Activated CD4-positive, alpha-beta T cell treated with anti-CD3 and anti-CD28 coated beads for 36 hours (primary cell): ENCODE measurements around the gene PIR. TPM values are rescaled to one million over a fixed set of nuclear protein-coding genes. Genes with fewer than 3 reads are reported as not detected.

Experiments used
- ATAC-seq: fragments of 200-7000 bp; cut with Tn5 transposase; one replicate; pipeline ENCODE4 v1.10.0; 2021; ENCODE audit warnings: mild to moderate bottlenecking, moderate library complexity
- CTCF ChIA-PET: fragments of 350-600 bp; sonication (Branson Sonifier 250); formaldehyde crosslinking; loops from one replicate; lab custom pipeline; 2021; ENCODE audit warnings: antibody characterized with exemption; lab: Charles Lee
- POLR2A ChIA-PET: fragments of 350-600 bp; sonication (Branson Sonifier 250); formaldehyde crosslinking; loops from one replicate; lab custom pipeline; 2021; ENCODE audit warnings: antibody characterized with exemption, inconsistent platforms; lab: Charles Lee
- DNase-seq: peaks from one replicate; pipeline ENCODE4 v3.0.0-alpha.2; 2020
- H3K27ac Mint-ChIP-seq: one replicate; pipeline ENCODE4 v1.8.0; 2021; ENCODE audit warnings: mixed read lengths
- H3K27me3 Mint-ChIP-seq: one replicate; pipeline ENCODE4 v1.8.0; 2021; ENCODE audit warnings: mixed read lengths
- H3K36me3 Mint-ChIP-seq: one replicate; pipeline ENCODE4 v1.8.0; 2021; ENCODE audit warnings: low read depth, mixed read lengths
- H3K4me1 Mint-ChIP-seq: one replicate; pipeline ENCODE4 v1.8.0; 2021; ENCODE audit warnings: mixed read lengths
- H3K4me3 Mint-ChIP-seq: one replicate; pipeline ENCODE4 v1.8.0; 2021; ENCODE audit warnings: mild to moderate bottlenecking, moderate library complexity, mixed read lengths
- H3K9me3 Mint-ChIP-seq: one replicate; pipeline ENCODE4 v1.8.0; 2021; ENCODE audit warnings: low read depth, mixed read lengths
- intact Hi-C, 2 experiments: fragments of 100-400 bp; cut with DNase I in 1 of 2; cut with micrococcal nuclease in 1 of 2; formaldehyde crosslinking; loops; one replicate each; pipeline versions ENCODE4 v1.14.2 to v1.15.1; 2022 to 2024; cut with DNase I, micrococcal nuclease
- total RNA-seq, 2 experiments: library from RNA; stranded (reverse); gene quantifications; one replicate each; pipeline ENCODE4 v1.2.3, GENCODE V29; 2021

Gene PIR
- total RNA-seq, 2 experiments from 2014 or later: 1.4 to 2.3 TPM

GRCh38 chrX:15448010-15448639 lies 45.0 kb downstream of the PIR start:
- DNase-seq: no peak
- CTCF ChIA-PET: no interaction called here
- H3K27me3 Mint-ChIP-seq: peaks cover 2% of the 10 kb centered on the region
- no peak for ATAC-seq
- H3K27ac Mint-ChIP-seq: no peak overlapping the region
- H3K9me3 Mint-ChIP-seq: no peaks in the 10 kb centered on the region
- H3K36me3 Mint-ChIP-seq: no peaks in the 10 kb centered on the region
- intact Hi-C loops: no loop called here
- no peaks in the 10 kb centered on the region for H3K4me1 Mint-ChIP-seq
- POLR2A ChIA-PET: no interaction called here
- no peak overlapping the region for H3K4me3 Mint-ChIP-seq

GRCh38 chrX:15441464-15441863 lies 51.7 kb downstream of the PIR start:
- intact Hi-C loops: no loop called here
- CTCF ChIA-PET: no interaction called here
- ATAC-seq (no peak), DNase-seq (no peak)
- no peak overlapping the region for H3K4me3 Mint-ChIP-seq
- no peaks in the 10 kb centered on the region for H3K36me3 Mint-ChIP-seq
- POLR2A ChIA-PET: no interaction called here
- H3K9me3 Mint-ChIP-seq: no peaks in the 10 kb centered on the region
- H3K4me1 Mint-ChIP-seq: no peaks in the 10 kb centered on the region
- H3K27ac Mint-ChIP-seq: no peak overlapping the region
- H3K27me3 Mint-ChIP-seq: peaks cover 5% of the 10 kb centered on the region

GRCh38 chrX:15438332-15438731 lies 54.8 kb downstream of the PIR start:
- intact Hi-C loops: no loop called here
- no peak overlapping the region for H3K27ac Mint-ChIP-seq
- ChIA-PET POLR2A (no interaction called here), CTCF (no interaction called here)
- DNase-seq (no peak), ATAC-seq (no peak)
- H3K9me3 Mint-ChIP-seq: no peaks in the 10 kb centered on the region
- H3K4me1 Mint-ChIP-seq: no peaks in the 10 kb centered on the region
- no peaks in the 10 kb centered on the region for H3K36me3 Mint-ChIP-seq
- no peak overlapping the region for H3K4me3 Mint-ChIP-seq
- peaks cover 5% of the 10 kb centered on the region for H3K27me3 Mint-ChIP-seq

DNA sequence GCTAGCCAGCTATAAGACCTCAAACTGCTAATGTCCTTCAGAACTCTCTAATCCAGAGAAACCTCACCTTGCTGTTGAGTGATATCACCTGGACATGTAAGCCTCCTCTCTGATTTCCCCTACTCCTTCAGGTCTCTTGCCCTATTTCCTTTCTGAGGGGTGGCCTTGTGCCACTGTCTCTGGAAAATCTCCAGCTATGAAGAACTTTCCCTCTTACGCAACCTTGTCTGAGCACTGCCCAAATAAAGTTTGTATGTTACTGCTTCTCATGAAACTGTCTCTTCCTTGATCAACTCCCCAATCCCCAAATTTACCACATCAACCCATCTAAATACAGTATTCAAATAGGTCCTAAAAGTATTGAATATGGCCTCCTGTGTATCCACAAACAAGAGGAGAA lies 55.4 kb downstream of the PIR start:
- intact Hi-C loops: no loop called here
- CTCF ChIA-PET: no interaction called here
- ATAC-seq (no peak), DNase-seq (no peak)
- no peaks in the 10 kb centered on the region for H3K4me1 Mint-ChIP-seq
- H3K27me3 Mint-ChIP-seq: peaks cover 11% of the 10 kb centered on the region
- H3K4me3 Mint-ChIP-seq: no peak overlapping the region
- POLR2A ChIA-PET: no interaction called here
- no peaks in the 10 kb centered on the region for H3K36me3 Mint-ChIP-seq
- H3K27ac Mint-ChIP-seq: no peak overlapping the region
- H3K9me3 Mint-ChIP-seq: no peaks in the 10 kb centered on the region

GRCh38 chrX:15435836-15436619 lies 57.1 kb downstream of the PIR start:
- DNase-seq (no peak), ATAC-seq (no peak)
- Mint-ChIP-seq H3K4me1 (no peaks in the 10 kb centered on the region), H3K9me3 (no peaks in the 10 kb centered on the region), H3K27me3 (peaks cover 22% of the 10 kb centered on the region), H3K4me3 (no peak overlapping the region), H3K36me3 (no peaks in the 10 kb centered on the region), H3K27ac (no peak overlapping the region)
- intact Hi-C loops: no loop called here
- CTCF ChIA-PET: no interaction called here
- POLR2A ChIA-PET: no interaction called here

- no peaks in the 10 kb centered on the region for H3K36me3 Mint-ChIP-seq
- no peak for DNase-seq
- ChIA-PET POLR2A (no interaction called here), CTCF (interaction anchor here (0.6 kb wide), 1 partner anchor 51 kb away, joined by 3 read pairs; no protein-coding TSS in a partner anchor)
- no peaks in the 10 kb centered on the region for H3K9me3 Mint-ChIP-seq
- H3K27ac Mint-ChIP-seq: no peak overlapping the region
- intact Hi-C loops: no loop called here
- H3K4me1 Mint-ChIP-seq: no peaks in the 10 kb centered on the region
- no peak overlapping the region for H3K4me3 Mint-ChIP-seq
- H3K27me3 Mint-ChIP-seq: peaks cover 22% of the 10 kb centered on the region
- no peak for ATAC-seq
Observed at GRCh38 chrX:15434205-15434604, 58.9 kb downstream of the PIR start.

- Mint-ChIP-seq H3K27me3 (peaks cover 17% of the 10 kb centered on the region), H3K4me1 (no peaks in the 10 kb centered on the region), H3K36me3 (no peaks in the 10 kb centered on the region), H3K27ac (no peak overlapping the region), H3K9me3 (no peaks in the 10 kb centered on the region), H3K4me3 (no peak overlapping the region)
- no peak for DNase-seq
- intact Hi-C loops: no loop called here
- ChIA-PET POLR2A (no interaction called here), CTCF (no interaction called here)
- ATAC-seq: no peak
Observed at GRCh38 chrX:15430584-15430983, 62.5 kb downstream of the PIR start.

GRCh38 chrX:15430076-15430475 lies 63.1 kb downstream of the PIR start:
- intact Hi-C loops: no loop called here
- no peaks in the 10 kb centered on the region for H3K4me1 Mint-ChIP-seq
- H3K9me3 Mint-ChIP-seq: no peaks in the 10 kb centered on the region
- H3K4me3 Mint-ChIP-seq: no peak overlapping the region
- DNase-seq (no peak), ATAC-seq (no peak)
- CTCF ChIA-PET: no interaction called here
- POLR2A ChIA-PET: no interaction called here
- no peak overlapping the region for H3K27ac Mint-ChIP-seq
- no peaks in the 10 kb centered on the region for H3K36me3 Mint-ChIP-seq
- peaks cover 17% of the 10 kb centered on the region for H3K27me3 Mint-ChIP-seq

DNA sequence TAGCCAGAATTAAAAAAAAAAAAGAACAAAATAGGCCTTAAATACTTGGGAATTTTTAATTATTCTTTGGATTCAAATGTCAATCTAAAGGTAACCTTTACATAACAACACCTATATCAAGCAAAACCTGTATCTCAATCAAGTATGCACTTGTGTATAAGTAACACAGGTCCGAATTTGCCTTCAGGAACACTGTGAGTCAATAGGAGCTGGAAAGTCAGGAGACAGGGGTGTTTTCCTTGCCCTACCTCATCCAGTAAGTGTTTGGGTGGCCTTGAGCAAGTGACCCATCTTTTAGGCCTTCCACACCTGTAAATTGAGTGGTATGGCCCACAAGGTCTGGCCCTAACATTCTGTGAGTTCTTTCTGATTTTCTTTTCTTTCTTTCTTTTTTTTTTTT lies 68.1 kb downstream of the PIR start:
- DNase-seq (no peak), ATAC-seq (no peak)
- intact Hi-C loops: no loop called here
- Mint-ChIP-seq H3K9me3 (no peaks in the 10 kb centered on the region), H3K4me3 (no peak overlapping the region), H3K27me3 (no peaks in the 10 kb centered on the region), H3K36me3 (no peaks in the 10 kb centered on the region), H3K4me1 (no peaks in the 10 kb centered on the region), H3K27ac (no peak overlapping the region)
- ChIA-PET CTCF (no interaction called here), POLR2A (no interaction called here)

- no peak for ATAC-seq
- ChIA-PET POLR2A (no interaction called here), CTCF (no interaction called here)
- Mint-ChIP-seq H3K27ac (no peak overlapping the region), H3K36me3 (peaks cover 3% of the 10 kb centered on the region), H3K9me3 (peaks cover 3% of the 10 kb centered on the region), H3K4me1 (no peaks in the 10 kb centered on the region), H3K27me3 (no peaks in the 10 kb centered on the region), H3K4me3 (no peak overlapping the region)
- intact Hi-C loops: no loop called here
- DNase-seq: no peak
Observed at GRCh38 chrX:15418707-15419181, 74.4 kb downstream of the PIR start.

GRCh38 chrX:15418041-15418706 lies 75.0 kb downstream of the PIR start:
- intact Hi-C loops: no loop called here
- CTCF ChIA-PET: no interaction called here
- H3K4me1 Mint-ChIP-seq: no peaks in the 10 kb centered on the region
- no peak overlapping the region for H3K4me3 Mint-ChIP-seq
- DNase-seq (no peak), ATAC-seq (no peak)
- POLR2A ChIA-PET: no interaction called here
- no peaks in the 10 kb centered on the region for H3K27me3 Mint-ChIP-seq
- H3K27ac Mint-ChIP-seq: no peak overlapping the region
- H3K36me3 Mint-ChIP-seq: peaks cover 3% of the 10 kb centered on the region
- peaks cover 3% of the 10 kb centered on the region for H3K9me3 Mint-ChIP-seq
